Measurements from ENCODE around the gene MYO1E.

Gene MYO1E

GRCh38 chr15:59298854-59299250, 73.8 kb downstream of the MYO1E start:
- no peak for ATAC-seq

GRCh38 chr15:59298225-59298853, 74.3 kb downstream of the MYO1E start:
- no peak for ATAC-seq

More at GRCh38 chr15:59298854-59299250, 73.8 kb downstream of the MYO1E start:
- TF ChIP-seq TSHZ2 (CRISPR knock-in tag; IDR thresholded peaks at IDR 0.05) (no peak), TCF4 (CRISPR knock-in tag; IDR thresholded peaks at IDR 0.05; ENCODE audit: borderline replicate concordance) (no peak), ARNTL (CRISPR knock-in tag; IDR thresholded peaks at IDR 0.05; ENCODE audit: borderline replicate concordance, low read depth) (no peak), BACH2 (CRISPR knock-in tag; IDR thresholded peaks at IDR 0.05; ENCODE audit: borderline replicate concordance) (no peak)

GRCh38 chr15:59296181-59296617, 76.5 kb downstream of the MYO1E start:
- peak; percentile 70 for ATAC-seq
- TF ChIP-seq TOX (CRISPR knock-in tag; IDR thresholded peaks at IDR 0.05; ENCODE audit: borderline replicate concordance) (no peak), GLIS3 (CRISPR knock-in tag; IDR thresholded peaks at IDR 0.05) (no peak), ZFP30 (CRISPR knock-in tag; IDR thresholded peaks at IDR 0.05) (no peak), ZC3H10 (CRISPR knock-in tag; IDR thresholded peaks at IDR 0.05) (no peak), CREB5 (CRISPR knock-in tag; IDR thresholded peaks at IDR 0.05; ENCODE audit: low read depth) (no peak), POU6F1 (CRISPR knock-in tag; IDR thresholded peaks at IDR 0.05; ENCODE audit: borderline replicate concordance, low read depth) (0 out of 2 replicates have a peak, but pooled peaks have one; percentile 33), RARB (CRISPR knock-in tag; IDR thresholded peaks at IDR 0.05) (no peak), OSR1 (CRISPR knock-in tag; IDR thresholded peaks at IDR 0.05) (no peak), PPARA (CRISPR knock-in tag; IDR thresholded peaks at IDR 0.05; ENCODE audit: borderline replicate concordance) (no peak), CSDC2 (CRISPR knock-in tag; IDR thresholded peaks at IDR 0.05) (peak; percentile 30; the same call in 1 of the 2 replicates), ARNTL (CRISPR knock-in tag; IDR thresholded peaks at IDR 0.05; ENCODE audit: borderline replicate concordance, low read depth) (no peak), ZFP3 (CRISPR knock-in tag; IDR thresholded peaks at IDR 0.05) (peak; percentile 82)

More at GRCh38 chr15:59298225-59298853, 74.3 kb downstream of the MYO1E start:
- TF ChIP-seq BACH2 (CRISPR knock-in tag; IDR thresholded peaks at IDR 0.05; ENCODE audit: borderline replicate concordance): no peak
- TF ChIP-seq GLIS3 (CRISPR knock-in tag; IDR thresholded peaks at IDR 0.05): no peak
- TF ChIP-seq ISL1 (CRISPR knock-in tag; IDR thresholded peaks at IDR 0.05): no peak
- TF ChIP-seq ZFP30 (CRISPR knock-in tag; IDR thresholded peaks at IDR 0.05): no peak
- TF ChIP-seq SNAI2 (CRISPR knock-in tag; IDR thresholded peaks at IDR 0.05): no peak
- TF ChIP-seq ZNF70 (CRISPR knock-in tag; IDR thresholded peaks at IDR 0.05): no peak
- no peak for TF ChIP-seq CREB5 (CRISPR knock-in tag; IDR thresholded peaks at IDR 0.05; ENCODE audit: low read depth)
- no peak for TF ChIP-seq PATZ1 (CRISPR knock-in tag; IDR thresholded peaks at IDR 0.05; ENCODE audit: borderline replicate concordance)
- no peak for TF ChIP-seq TSHZ2 (CRISPR knock-in tag; IDR thresholded peaks at IDR 0.05)
